ENCODE data around the gene WNT2B.
"Not testable (repeated sequence)": the region's sequence is repeated elsewhere in the genome, so short reads cannot be mapped to it uniquely, and the experiment has no call there.

Gene WNT2B

GRCh38 chr1:112508278-112509004 lies at the start of gene WNT2B:
TSS of gene WNT2B (plus strand) at chr1:112508965. CDS start at chr1:112509263, 298 bp downstream.
- no peak for DNase-seq

- no peak for DNase-seq
These were observed 48.1 kb upstream of the WNT2B start for GRCh38 chr1:112460615-112461014.

- DNase-seq = no peak
These were observed 47.4 kb upstream of the WNT2B start for GRCh38 chr1:112461200-112461871.

GRCh38 chr1:112462953-112463279 lies 45.8 kb upstream of the WNT2B start:
- no peak for DNase-seq

- DNase-seq = no peak
These were observed 44.3 kb upstream of the WNT2B start for GRCh38 chr1:112464501-112464900.

GRCh38 chr1:112465122-112465521 lies 43.6 kb upstream of the WNT2B start:
- DNase-seq = no peak

GRCh38 chr1:112466078-112466660 lies 42.6 kb upstream of the WNT2B start:
- peak; percentile 99 for DNase-seq

- not testable (repeated sequence) for DNase-seq
These were observed 38.4 kb upstream of the WNT2B start for GRCh38 chr1:112470324-112470723.

- DNase-seq = no peak
These were observed 37.8 kb upstream of the WNT2B start for GRCh38 chr1:112470966-112471365.

- peak; percentile 39 for DNase-seq
These were observed 36.6 kb upstream of the WNT2B start for GRCh38 chr1:112472142-112472541.

GRCh38 chr1:112477550-112477949 lies 31.2 kb upstream of the WNT2B start:
- no peak for DNase-seq

- no peak for DNase-seq
These were observed 30.5 kb upstream of the WNT2B start for GRCh38 chr1:112478314-112478713.

- DNase-seq = not testable (repeated sequence)
These were observed 22.7 kb upstream of the WNT2B start for GRCh38 chr1:112486063-112486462.

- not testable (repeated sequence) for DNase-seq
These were observed 21.1 kb upstream of the WNT2B start for GRCh38 chr1:112487686-112488085.

- no peak for DNase-seq
These were observed 20.6 kb upstream of the WNT2B start for GRCh38 chr1:112488141-112488540.

GRCh38 chr1:112492076-112492475 lies 16.7 kb upstream of the WNT2B start:
- no peak for DNase-seq

- DNase-seq = no peak
These were observed 15.4 kb upstream of the WNT2B start for GRCh38 chr1:112493351-112493750.

- DNase-seq = no peak
These were observed 12.5 kb upstream of the WNT2B start for GRCh38 chr1:112496290-112496689.

- DNase-seq = peak; percentile 32
These were observed 6.7 kb upstream of the WNT2B start for GRCh38 chr1:112501810-112502641.

GRCh38 chr1:112502826-112503225 lies 5.9 kb upstream of the WNT2B start:
- DNase-seq = no peak

- no peak for DNase-seq
These were observed 4.6 kb upstream of the WNT2B start for GRCh38 chr1:112504001-112504660.

GRCh38 chr1:112504661-112505399 lies 3.9 kb upstream of the WNT2B start:
- DNase-seq = no peak
